NCI-H446 (cell line): ENCODE data around the gene EIF4G2.
"Not testable (repeated sequence)": the region's sequence is repeated elsewhere in the genome, so short reads cannot be mapped to it uniquely, and the experiment has no call there.

Experiments used
- DNase-seq, 2 experiments: peaks; one replicate each; lab custom pipeline; 2025; lab: John Stamatoyannopoulos, UW

Gene EIF4G2

DNA sequence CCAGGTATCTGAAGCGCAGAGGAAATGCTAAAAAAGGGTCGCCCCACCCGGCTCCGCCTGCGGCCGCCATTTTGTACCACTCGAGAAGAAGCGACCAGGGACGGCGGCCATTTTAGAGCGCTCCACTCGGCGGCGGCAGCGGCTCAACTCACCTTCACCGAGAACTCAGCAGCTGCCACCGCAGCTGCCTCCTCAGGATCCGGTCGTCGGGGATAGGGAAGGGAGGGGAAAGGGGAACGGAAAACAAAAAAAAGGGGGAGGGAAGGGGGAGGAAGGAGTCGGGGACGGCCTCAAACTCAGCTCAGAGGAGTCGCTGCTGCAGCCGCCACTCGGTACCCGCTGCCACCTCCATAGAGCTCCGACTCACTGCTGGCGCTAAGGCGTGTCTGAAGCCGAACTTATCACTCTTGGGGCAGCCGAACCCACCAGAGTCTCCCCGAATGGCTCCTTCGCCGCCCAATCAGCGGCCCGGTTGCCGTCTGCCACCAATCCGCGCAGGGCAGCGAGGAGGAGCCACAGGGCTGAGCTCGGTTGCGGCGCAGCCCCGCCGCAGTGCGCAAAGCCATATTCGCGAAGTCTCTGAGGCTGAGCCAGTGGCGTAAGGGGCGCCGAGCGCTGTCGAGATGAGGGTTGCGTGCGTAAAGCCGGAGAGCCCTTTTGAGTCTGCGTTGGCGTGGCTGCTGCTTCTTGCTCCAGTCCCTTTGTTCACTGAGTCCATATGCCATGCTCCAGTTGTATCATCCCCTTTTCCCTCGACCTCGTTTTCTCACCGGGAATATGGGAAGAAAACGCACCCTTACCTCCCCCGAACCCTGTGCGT is at the start of gene EIF4G2:
EIF4G2 (minus strand) TSS at position 374 of the 820 bp plus-strand sequence.
- peak; percentile 97 to 99 for DNase-seq

DNA sequence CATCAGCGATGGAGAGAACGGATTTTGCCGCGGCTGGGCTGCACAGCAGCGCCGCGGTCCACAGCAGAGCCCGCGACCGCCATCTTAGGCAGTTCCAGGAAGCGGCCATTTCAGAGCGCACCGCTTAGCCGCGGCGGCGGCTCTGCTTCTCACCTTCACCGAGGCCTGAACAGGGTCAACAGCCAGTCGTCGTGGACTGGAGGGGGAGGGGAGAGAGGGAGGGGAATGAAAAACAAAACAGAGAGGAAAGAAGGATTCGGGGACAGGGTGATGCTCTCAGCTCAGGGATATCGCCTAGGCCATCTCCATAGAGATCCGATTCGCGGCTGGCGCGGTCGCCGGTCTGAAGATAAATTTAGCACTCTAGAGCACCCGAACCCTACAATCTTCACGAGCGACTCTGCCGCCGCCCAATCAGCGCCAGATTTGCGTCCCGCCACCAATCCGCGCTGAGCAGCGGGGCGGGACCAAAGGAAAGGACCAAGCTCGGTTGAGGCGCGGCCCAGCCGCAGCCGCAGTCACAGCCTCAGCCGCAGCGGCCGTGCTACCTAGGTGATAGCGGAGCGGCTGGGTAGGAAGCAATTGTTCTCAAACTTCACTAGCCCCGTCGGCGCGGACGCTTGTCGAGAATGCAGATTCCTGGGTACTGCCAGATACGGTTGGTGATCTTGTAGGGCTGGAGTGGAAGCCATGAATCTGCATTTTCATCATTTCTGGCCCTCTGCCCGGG is 49.1 kb upstream of the EIF4G2 start, which contains the start of gene ZBED5:
ZBED5 (minus strand) TSS at position 345 of the 730 bp plus-strand sequence. CDS start 3,108 bp downstream, outside the sequence.
- peak; percentile 90 to 99 for DNase-seq

DNA sequence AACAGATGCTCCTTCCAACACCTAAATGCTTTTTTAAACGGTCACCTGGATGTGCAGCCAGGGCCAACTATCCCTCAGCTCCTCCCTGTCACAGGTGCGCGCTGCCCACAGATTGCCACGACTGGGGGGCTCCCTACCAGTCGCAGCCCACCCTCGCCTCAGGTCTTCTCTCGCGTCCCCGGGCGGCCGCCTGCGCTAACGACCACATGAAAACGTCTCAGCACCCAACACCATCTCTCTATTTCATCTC is 48.7 kb upstream of the EIF4G2 start:
- no peak for DNase-seq

DNA sequence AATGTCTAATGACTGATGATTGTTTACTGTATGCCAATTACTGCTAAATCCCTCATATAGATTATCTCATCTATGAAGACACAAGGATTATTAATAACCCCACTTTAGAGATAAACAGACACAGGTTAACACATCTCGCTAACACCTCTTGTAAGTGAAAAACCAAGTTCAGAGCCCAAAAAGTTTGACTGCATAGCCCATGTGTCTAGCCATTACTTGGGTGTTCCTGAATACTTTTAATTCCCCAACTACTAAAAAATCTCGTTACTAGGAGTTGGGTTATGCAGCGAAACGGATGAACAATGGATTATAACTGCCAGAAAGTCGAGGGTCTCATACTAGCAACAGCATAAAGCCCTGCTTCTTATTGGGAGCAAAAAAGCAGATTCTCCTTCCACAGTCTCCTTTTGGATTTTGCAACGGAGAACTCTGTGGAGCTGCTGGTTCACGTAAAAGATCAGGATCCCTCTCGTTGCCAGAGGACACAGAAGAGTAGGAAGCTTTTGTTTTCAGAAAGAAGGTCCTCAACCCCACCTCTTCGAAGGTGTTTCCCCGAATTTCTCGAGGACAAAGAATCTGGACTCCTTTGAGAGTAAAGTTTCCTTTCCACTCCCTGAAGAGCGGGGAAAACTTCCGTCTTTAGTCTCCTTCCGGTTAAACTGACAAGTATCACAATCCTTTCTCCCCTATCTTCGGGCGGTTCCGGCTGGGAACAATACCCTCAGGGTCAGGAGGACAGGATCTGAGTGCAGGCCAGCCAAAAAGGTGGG is 48.1 kb upstream of the EIF4G2 start:
- DNase-seq: no peak

DNA sequence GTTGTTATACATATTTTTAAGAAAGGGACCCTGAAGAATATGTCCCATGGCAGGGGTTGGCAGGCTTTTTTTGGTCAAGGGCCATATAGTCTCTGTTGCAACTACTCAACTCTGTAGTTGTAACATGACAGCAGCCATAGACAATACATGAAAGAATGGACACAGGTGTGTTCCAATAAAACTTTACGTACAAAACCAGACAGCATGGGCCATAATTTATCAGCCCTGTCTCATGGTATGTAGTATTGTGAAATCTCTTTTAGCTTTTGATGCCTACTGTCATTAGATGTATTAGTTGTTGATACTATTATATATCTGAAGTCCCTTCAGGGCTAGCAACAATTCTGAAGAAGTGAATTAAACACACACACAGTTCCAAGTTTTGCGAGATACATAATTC is 46.6 kb upstream of the EIF4G2 start:
- no peak for DNase-seq

DNA sequence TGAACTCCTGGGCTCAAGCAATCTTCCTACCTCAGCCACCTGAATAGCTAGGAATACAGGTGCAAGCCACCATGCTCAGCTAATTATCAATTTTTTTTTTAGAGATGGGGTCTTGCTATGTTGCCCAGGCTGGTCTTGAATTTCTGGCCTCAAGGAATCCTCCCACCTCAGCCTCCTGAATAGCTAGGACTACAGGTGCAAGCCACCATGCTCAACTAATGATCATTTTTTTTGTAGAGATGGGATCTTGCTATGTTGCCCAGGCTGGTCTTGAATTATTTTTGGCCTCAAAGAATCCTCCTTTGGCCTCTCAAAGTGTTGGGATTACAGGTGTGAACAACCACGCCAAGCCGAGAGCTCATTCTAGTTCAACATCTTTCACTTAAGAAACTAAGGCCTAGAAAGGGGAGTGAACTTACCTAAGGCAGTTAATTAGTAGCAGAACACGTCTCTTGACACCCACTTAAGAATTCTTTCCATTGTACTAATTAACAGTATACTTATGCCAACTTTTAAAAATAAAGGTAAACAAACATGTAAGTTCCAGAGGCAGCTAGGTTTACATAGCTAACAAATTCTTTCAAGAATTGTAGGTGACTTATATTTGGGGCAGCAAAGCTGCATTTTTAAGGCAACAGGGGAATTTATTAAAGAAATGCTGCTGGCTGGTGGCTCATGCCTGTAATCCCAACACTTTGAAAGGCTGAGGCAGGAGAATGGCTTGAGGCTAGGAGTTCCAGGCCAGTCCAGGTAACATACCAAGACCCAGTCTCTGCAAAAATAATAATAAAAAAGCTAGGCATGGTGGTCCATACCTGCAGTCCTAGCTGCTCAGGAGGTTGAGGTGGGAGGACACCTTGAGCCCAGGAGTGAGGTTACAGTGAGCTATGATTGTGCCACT is 39.5 kb upstream of the EIF4G2 start:
- DNase-seq: no peak

DNA sequence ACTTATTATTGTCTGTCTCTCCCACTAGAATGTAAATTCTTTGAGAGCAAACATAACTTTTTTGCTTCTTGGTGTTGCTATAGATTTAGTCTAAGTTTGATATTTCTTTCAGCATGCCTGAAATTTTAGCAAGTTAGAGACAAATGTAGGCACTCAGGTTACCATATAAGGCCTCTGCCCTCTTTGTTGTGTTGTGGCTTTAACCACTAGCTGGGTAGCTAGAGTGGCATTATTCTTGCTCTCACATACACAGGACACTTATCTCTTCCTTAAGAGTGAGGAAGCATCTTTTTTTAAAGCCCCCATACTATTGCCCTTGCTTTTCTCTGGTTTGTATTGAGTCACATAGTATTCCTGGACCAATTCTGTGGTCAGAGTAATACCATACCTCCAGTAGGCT is 37.9 kb upstream of the EIF4G2 start:
- no peak for DNase-seq

DNA sequence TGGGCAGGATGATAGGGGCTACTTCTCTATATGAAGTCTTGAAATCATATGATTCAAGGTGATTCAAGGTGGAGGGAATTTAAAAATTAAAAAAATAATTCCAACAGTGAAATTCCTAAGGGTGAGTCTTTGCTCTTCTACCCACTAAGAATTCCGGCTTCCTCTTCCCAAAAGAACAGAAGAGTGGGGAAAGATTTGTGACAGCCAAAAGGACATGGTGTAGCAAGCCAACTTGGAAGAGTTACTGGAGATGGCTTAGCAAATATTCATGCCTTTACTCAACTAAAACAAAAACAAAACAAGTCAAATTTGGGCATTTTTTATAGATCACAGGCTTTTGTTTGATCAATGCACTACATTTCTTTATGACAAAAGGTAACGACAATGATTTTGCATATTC is 36.9 kb upstream of the EIF4G2 start:
- no peak for DNase-seq

DNA sequence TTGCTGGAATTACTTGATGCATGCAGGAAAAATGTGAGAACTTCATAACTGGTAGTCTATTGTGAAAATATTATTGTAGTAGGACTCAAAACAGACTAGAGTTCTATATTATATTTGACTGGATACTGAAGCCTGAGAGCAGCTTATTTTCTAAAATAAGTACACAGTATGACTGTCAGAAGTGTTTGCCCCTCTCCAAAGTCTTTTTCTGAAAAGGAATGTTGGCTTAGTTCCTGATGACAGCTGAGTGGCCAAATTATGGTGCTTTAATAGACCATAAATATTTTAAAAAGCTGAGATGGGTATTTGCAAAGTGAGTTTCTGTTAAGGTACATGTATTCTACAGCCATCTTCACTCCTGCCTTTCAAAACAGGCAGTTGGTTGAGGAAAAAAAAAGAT is 36.1 kb upstream of the EIF4G2 start:
- no peak for DNase-seq

DNA sequence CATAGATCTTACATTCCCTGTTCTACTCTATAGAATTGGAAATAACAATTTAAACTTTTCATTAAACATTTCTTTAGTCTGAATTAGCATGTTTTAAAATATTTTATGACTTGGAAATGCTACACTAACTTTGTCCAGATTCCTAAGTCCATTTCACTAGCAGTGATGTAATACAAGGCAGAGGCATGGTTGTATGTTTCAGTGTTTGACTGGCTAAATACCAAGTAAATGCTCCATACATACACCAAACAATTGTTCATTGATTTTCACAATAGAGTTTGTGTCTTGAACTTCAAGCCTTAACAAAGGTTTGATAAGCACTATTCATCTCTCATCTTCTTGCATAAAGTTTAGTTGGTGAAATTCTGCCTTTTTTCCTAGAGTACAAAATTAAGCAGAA is 35.6 kb upstream of the EIF4G2 start:
- no peak for DNase-seq

DNA sequence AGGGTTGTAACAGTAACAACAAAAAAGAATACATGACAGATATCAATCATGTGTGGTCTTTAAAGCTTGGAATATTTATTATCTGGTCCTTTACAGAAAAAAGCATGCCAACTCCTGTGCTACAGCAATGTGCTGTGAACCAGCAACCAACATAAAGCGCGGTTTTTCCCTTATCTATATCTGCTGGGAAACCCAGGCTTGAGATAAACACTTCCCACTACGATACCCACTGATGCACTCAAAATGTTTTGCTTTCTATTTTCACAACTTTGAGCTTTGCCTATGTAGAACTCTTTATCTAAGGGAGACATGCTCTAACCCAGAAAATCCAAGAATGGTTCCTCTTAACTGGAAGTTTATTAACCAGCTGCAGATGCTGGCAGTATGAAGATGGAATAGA is 30.2 kb upstream of the EIF4G2 start:
- no peak for DNase-seq

DNA sequence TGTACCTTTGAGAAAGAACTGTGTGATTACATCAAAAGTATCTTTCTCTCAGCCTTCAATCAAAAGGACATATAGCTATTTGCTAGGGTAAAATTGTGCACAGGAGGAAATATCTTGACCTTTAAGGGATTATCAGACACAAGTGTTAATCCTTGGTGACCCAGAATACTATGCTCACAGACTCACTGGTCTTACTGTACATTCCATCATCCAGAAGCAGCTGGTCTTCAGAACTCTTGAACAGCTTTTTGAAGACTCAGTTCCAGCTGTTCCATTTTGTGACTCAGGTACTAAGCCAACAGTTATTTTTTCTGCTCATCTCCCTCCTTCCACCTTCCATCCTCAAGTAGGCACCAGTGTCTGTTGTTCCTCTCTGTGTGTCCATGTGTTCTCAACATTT is 29.4 kb upstream of the EIF4G2 start:
- no peak for DNase-seq

DNA sequence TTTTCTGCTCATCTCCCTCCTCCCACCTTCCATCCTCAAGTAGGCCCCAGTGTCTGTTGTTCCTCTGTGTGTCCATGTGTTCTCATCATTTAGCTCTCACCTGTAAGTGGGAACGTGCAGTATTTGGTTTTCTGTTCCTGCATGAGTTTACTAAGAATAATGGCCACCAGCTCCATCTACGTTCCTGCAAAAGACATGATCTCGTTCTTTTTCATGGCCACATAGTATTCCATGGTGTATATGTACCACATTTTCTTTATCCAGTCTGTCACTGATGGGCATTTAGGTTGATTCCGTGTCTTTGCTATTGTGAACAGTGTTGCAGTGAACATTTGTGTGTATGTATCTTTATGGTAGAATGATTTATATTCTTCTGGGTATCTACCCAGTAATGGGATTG is 28.2 kb upstream of the EIF4G2 start:
- DNase-seq: not testable (repeated sequence)

DNA sequence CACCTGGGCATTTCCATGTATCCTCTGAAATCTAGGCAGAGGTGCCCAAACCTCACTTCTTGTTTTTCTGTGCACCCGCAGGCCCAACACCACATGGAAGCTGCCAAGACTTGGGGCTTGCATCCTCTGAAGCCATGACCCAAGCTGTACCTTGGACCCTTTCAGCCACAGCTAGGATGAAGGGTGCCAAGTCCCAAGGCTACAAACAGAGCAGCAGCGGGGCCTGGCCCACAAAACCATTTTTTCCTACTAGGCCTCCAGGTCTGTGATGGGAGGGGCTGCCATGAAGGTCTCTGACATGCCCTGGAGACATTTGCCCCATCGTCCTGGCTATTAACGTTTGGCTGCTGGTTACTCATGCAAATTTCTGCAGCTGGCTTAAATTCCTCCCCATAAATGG is 20.4 kb upstream of the EIF4G2 start:
- no peak for DNase-seq

DNA sequence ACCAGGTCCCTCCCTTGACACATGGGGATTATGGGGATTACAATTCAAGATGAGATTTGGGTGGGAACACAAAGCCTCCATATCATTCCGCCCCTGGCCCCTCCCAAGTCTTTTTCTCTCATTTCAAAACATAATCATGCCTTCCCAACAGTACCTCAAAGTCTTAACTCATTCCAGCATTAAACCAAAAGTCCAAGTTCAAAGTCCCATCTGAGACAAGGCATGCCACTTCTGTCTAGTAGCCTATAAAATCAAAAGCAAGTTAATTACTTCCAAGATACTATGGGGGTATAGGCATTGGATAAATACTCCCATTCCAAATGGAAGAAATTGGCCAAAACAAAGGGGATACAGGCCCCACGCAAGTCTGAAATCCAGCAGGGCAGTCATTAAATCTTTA is 19.7 kb upstream of the EIF4G2 start:
- DNase-seq: no peak

DNA sequence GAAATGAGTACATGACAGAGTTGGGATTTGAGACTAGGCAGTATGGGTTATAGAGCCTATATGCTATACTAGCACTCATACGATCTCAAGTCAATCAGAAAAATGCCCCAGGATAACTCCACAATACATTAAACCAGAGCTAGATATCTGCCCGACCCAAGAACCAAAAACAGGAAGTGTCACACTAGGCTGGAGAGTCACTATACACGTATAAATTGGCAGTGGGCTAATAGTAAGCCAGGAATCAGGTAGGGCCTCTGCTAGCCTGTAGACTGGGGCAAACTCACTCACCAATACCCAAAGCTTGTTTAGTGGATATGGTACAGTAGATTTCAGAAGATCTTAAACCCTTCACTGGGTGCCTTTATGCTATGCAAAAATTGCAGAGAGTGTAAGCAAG is 16.2 kb upstream of the EIF4G2 start:
- DNase-seq: no peak

DNA sequence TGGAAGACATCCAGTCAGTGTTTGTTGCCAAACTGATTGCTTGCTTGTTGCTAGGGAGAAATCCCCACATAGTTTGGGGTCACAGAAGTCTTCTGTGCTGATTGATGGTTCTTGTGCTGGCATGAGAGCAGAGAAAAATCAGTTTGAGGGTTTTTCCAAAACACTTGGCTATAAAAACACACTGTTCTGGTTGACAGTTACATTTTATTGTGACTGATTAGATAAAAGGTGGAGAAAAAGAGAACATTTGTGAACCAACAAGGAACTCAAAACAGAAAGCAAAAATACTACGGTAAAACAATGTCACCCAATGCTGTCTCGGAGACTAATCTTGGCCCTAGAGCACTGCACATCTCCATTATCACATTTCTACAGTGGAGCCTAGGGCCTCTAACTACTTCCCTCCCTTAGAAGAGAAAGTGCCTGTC is 14.4 kb upstream of the EIF4G2 start:
- no peak for DNase-seq

DNA sequence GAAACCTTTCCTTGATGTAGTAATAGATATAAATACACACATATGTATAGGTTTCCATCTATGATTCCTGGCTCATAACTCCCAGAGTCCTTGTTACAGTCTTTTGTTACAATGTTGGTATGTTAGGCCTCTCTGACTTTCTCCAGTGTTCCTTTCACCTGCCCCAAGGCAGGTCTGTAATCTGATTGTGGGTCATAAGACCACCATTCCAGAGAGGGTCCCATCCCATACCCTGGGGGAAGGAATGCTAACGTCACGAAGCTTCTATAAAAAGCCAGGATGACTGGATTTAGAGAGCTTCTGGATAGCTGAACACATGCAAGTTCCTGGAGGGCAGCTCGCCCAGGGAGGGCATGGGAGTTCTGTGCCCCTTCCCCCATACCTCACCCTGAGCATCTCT is 13.8 kb upstream of the EIF4G2 start:
- DNase-seq: not testable (repeated sequence)

DNA sequence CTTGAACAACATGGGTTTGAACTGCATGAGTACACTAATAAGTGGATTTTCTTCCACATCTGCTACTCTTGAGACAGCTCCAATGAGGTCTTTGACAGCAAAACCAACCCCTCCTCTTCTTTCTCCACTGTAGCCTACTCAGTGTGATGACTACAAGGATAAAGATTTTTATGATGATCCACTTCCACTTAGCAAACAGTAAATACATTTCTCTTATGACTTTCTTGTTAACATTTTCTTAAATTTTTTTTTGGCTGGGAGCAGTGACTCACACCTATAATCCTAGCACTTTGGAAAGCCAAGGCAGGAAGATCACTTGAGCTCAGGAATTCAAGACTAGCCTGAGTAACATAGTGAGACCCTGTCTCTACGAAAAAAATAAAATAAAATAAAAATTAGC is 9.9 kb upstream of the EIF4G2 start:
- no peak for DNase-seq

DNA sequence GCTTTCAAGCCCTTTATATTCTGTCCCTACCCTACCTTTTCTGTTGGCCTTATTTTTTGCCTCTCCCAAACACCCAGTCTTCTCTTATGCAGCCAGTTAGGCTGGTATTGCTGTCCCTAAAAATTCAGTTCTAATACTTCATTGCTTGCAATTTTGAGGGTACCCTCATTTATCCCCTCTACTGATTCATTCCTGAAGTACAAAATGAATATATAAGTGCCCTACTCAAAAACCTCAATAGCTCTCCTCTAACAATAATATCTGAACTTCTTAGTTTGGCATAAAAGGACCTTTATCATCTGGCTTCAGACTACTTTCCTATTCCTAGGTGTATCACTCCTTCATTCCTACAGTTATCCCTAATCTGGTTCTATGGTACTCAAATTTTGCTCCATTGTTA is 5.2 kb upstream of the EIF4G2 start:
- no peak for DNase-seq

DNA sequence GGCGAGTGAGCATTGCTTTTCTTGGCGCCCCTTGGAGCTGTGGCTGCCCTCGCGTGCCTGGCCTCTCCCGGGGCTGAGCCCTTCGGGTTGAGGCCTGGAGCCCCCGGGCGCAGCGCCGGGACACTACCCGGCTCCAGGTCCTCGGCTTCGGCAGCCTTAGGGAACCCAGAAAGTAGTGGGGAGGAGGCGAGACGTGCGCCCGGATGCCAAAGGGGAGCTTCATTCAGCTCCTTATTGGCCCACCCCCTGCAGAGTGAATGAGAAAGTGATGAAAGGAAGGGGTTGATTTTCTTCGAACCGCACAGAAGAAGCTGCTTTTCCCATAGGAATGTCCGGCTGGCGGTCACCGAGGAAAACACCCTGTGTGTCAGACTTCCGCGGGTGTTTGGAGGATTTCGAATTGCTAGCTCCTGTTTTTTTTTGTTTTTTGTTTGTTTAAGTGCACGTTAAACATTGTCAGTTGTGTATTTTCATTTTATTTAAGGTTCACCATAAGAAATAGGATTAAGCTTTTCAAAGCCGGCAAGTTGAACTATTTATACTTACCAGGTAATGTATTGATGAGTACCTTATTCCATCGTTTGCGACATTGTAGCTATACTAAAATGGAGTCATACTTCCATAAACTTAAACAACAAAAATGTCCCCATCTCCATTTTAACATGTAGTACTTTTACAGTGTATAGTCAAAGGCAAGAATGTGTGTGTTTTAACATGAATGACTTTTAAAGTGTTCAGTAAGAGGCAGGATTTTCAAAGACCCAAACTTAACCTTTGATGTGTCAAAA is 841 bp upstream of the EIF4G2 start:
- no peak for DNase-seq
